ENCODE results near the gene RNF128.
"Not testable (repeated sequence)": the region's sequence is repeated elsewhere in the genome, so short reads cannot be mapped to it uniquely, and the experiment has no call there.

RNF128 gene

GRCh38 chrX:106748377-106748776, 21.9 kb downstream of the RNF128 start:
- DNase-seq = no peak

- no peak for DNase-seq
Measured at GRCh38 chrX:106751407-106751806, 24.9 kb downstream of the RNF128 start.

- DNase-seq = no peak
Measured at GRCh38 chrX:106752101-106752678, 25.7 kb downstream of the RNF128 start.

- not testable (repeated sequence) for DNase-seq
Measured at GRCh38 chrX:106769288-106769687, 42.8 kb downstream of the RNF128 start.

- DNase-seq = no peak
Measured at GRCh38 chrX:106774981-106775380, 48.5 kb downstream of the RNF128 start.

- no peak for DNase-seq
Measured at GRCh38 chrX:106780264-106780663, 53.8 kb downstream of the RNF128 start.

GRCh38 chrX:106780664-106781377, 54.3 kb downstream of the RNF128 start:
- DNase-seq = no peak

GRCh38 chrX:106783716-106784115, 57.2 kb downstream of the RNF128 start:
- DNase-seq = no peak

GRCh38 chrX:106791495-106791894, 65.0 kb downstream of the RNF128 start:
- DNase-seq = no peak

- no peak for DNase-seq
Measured at GRCh38 chrX:106802063-106802387, 75.5 kb downstream of the RNF128 start.

DNA sequence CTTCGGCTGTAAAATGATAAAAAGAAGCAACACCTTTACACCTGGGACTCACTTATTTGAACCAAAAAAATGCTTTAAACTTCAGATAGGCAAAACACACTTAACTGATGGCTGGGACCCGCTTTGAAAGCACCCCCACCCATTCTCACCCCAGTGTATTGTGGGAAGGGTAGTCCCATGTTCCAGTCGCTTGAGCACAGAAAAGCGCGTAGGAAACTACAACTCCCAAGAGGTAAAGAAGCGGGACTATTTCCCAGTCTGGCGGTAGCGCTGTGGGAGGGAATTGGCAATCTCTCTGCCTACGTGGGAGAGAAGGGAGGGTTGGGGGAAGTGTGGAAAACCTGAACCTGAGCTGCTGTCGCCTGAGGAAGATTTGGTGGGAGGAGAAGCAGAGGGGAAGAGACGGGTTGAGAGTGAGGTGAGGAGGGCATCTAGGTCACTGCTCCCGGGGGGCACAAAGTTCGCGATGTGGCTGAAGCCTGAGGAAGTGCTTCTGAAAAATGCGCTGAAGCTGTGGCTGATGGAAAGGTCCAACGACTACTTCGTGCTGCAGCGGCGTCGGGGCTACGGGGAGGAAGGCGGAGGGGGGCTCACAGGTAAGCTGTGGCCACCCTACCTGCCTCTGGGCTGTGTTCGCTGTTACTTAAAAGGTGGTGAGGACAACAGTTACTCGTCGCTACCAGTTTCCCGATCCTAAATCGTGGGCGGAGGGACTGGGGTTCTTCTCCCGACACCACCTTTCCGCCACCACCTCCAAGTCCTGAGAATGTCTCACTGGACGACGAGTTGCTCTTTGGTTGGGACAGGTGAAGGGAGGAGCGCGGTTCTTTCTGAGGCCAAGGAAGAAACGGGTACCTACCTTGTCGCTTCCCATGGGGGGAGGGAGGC, 76.1 kb downstream of the RNF128 start, which contains the start of gene TBC1D8B:
TBC1D8B (plus strand) TSS at position 286 of the 888 bp plus-strand sequence; CDS start at position 467, 181 bp downstream.
- DNase-seq = no peak

DNA sequence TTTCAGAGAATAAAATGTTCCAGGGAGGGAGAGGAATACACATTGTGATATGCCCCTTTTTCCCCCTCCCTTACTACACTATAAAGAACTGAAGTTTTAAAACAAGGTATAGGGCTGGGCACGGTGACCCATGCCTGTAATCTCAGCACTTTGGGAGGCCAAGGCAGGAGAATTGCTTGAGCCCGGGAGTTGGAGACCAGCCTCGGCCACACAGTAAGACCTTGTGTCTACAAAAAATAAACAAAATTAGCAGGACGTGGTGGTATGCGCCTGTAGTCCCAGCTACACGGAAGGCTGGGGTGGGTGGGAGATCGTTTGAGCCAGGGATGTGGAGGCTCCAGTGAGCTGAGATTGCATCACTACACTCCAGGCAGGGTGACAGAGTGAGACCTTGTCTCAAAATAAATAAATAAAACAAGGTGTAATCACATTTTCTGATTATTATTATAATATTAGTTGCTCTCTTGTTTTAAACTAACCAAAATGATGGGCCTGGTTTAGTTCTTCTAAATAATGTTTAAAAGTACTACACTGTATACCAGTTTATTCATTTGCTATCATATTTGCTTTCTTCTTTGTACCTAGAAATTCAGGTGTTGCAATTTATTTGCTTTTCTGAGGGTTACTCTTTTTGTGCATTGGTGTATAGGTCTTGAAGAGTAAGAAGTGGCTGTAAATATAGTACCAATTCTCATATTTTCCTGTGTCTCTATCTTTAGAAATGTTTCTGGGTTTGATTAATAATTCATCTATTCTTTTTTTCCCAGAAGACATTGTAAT, 84.8 kb downstream of the RNF128 start:
- DNase-seq = no peak

GRCh38 chrX:106812930-106813329, 86.4 kb downstream of the RNF128 start:
- DNase-seq = not testable (repeated sequence)

GRCh38 chrX:106814093-106814492, 87.6 kb downstream of the RNF128 start:
- DNase-seq = not testable (repeated sequence)
